Superior temporal gyrus (tissue), 1 donor: Measurements from ENCODE around the gene GOSR1.
"Not testable (repeated sequence)": the region's sequence is repeated elsewhere in the genome, so short reads cannot be mapped to it uniquely, and the experiment has no call there.

Experiments used
- DNase-seq: peaks from one replicate; pipeline ENCODE4 v3.0.0-alpha.2; 2016; ENCODE audit errors: extremely low spot score

The GOSR1 gene

DNA sequence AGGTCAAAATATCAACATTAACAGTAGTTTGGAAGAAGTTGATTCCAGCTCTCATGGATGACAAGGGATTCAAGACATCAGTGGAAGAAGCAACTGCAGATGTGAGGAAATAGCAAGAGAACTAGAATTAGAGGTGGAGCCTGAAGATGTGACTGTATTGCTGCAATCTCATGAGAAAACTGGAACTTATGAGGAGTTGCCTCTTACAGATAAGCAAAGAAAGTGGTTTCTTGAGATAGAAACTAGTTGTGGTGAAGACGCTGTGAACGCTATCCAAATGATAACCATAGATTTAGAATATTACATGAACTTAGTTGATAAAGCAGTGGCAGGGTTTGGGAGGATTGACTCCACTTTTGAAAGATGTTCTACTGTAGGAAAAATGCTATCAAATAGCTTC, 67.8 kb downstream of the GOSR1 start:
- DNase-seq, result no peak

DNA sequence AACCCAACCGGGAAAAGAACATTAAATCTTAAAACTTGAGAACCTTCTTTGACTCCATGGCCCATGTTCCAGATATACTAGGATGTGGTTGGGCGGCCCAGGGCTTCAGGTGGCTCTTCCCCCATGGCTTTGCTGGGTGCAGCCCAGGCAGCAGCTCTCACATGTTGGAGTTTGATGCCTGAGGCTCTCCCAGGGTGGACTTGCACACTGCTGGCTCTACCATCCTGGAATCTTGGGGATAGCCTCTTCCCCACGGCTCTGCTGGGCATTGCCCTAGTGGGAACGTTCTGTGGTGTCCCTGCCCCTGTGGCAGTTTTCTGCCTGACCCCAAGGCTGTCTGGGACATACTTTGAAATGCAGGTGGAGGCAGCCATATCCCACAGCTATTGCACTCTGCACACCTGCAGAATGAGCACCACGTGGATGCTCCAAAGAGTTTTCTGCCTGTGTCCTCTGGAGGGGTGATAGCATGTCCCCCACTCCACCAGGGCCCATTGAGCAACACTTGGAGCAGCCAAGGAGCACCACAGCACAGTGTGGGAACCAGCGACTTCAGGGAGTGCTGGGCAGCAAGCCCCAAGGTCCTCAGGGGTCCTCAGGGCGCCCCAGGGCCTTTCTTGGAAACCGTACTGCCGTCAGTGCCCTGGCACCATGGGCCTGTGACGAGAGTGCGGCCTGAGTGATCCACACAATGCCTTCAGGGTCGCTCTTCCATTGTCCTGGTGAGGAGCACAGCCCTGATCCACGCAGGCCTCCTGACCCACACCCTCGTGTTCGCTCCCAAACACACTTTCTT, 70.8 kb downstream of the GOSR1 start:
- DNase-seq, result no peak

DNA sequence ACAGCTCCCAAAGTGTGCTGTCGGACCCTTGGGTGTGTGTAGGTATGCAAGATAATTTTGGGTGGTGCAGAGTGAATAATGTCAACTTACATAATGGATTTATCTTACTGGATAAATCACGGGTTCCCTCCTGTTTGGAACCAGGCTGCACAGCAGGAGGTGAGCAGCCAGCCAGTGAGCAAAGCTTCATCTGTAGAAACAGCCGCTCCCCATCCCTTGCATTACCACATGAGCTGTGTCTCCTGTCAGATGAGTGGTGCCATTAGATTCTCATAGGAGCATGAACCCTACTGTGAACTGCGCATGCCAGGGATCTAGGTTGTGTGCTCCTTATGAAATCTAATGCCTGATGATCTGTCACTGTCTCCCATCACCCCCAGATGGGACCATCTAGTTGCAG, 72.0 kb downstream of the GOSR1 start:
- DNase-seq, result not testable (repeated sequence)

DNA sequence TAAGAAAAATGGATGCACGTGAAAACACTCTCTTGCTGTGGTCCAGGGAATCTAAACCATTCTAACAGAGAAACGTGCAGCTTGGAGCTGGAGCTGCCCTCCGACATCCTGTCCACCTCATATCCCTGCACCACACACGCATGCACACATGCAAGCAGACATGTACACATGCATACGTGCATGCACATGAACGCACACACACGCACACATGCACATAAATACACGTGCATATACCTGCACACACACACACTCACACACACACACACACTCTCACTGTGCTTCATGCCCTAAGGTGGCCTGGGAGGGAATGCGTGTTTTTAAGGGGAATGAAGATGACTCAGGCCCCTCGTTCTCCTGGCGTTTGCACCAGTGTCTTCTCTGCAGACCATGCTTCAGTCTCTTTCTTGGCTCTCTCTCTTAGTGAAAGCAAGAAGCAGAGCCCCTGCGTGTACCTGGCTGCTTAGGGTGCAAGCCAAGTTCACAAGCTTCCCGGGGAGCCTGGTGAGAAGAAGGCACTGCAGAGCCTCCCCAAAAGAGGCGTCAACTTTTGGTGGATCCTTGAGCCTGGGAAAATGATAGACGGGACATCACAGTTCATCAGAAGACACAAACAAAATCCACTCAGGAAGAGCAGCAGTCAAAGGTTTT, 72.8 kb downstream of the GOSR1 start:
- no peak for DNase-seq

DNA sequence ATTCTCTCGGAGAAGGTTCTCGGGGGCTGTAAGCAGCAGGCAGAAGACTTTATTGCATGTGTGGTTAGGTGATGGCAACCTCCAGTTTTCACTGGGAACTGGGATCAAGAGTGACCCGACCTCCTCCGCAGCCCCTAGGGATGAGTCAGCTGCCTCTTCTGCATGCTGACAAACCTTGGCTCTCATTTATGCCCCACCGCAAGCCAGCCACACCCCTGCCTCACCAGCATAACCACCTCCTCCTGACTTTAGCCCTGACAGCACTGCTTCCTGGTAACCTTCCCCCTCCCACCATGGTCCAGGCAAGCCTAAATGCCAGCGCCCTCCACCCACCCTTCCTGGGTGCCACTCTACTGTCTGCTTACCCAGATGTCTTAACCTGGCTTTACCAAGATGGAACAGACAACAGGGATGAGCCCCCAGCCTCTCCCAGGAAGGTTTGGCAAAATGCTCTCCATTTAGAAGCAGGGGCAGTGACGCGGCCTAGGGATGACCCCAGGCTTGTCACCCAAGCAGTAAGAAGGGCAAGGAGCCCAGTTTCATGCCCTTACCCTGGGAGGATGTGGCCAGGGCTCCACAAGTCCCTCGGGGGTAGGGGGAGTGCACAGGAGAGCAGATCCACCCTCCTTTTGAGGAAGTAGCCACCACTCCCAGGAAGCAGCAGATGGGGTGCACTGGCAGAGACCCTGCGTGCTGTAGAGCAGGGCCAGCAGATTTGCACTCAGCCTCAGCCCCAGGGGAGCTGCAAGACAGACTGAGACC, 73.5 kb downstream of the GOSR1 start:
- DNase-seq, result no peak

DNA sequence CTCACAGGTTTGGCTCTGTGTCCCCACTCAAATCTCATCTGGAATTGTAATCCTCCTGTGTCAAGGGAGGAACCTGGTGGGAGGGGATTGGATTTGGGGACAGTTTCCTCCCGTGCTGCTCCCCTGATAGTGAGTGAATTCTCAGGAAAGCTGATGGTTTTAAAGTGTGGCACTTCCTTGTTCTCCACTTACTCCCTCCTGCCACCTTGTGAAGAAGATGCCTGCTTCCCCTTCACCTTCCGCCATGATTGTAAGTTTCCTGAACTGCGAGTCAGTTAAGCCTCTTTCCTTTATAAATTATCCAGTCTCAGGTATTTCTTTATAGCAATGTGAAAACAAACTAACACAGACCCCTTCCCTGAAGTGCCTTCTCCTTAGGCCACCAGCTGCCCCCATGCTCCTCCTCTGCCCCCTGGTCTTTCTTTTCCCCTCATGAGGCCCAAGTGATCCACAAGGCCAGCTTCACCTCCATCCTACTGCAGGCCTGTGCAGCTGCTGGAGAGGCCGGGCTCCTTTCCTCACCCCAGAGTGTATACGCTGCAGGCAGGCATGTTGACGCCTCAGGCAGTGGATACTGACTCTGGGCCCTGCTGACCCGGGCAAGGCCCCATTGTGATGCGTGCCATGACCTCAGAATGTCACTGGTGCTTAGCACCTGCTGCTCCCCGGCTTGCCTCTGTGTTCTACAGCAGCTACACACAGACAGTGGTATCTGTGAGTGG, 74.2 kb downstream of the GOSR1 start:
- DNase-seq, result not testable (repeated sequence)

DNA sequence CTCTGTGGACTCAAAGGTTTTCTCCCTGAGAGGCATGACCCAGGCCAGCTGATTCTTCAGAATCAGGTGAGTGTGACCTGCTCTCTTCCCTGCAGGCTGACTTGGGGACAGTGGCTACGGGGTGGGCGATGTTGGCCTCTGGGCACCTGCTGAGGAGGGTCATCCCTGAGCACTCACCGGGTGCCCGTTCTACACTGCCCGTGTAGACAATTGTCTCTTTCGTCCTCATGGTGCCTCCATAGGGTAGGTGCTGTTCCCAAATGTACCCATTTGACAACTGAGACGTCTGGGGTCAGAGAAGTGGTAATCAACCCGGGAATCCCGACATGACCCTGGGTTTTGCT, 74.8 kb downstream of the GOSR1 start:
- DNase-seq, result no peak

DNA sequence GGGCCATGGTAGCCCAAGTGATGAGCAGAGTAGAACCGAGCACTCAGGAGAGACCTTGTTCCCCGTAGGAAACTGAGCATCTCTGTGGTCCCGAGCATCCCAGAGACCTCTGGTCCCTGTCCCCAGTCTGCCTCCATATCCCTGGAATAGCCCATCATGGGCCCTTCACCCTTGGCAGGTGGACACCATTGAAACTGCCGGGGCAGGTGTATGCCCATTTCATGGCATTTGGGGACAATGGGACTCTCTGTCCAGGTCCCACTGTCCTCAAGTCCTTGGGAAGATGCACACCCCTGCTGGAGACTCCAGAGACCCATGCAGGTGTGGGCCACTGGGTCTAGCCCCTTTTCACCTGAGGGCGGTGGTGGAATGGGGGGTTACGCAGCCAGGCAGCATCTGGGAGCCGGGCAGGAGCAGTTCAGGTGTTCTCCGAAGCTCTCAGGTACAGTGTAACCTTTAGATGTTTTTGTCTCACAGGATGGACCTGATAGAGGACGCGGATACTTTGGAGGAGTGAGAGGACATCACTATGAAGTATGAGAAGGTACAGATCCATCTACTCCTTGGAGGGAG, 75.9 kb downstream of the GOSR1 start:
- DNase-seq, result no peak

DNA sequence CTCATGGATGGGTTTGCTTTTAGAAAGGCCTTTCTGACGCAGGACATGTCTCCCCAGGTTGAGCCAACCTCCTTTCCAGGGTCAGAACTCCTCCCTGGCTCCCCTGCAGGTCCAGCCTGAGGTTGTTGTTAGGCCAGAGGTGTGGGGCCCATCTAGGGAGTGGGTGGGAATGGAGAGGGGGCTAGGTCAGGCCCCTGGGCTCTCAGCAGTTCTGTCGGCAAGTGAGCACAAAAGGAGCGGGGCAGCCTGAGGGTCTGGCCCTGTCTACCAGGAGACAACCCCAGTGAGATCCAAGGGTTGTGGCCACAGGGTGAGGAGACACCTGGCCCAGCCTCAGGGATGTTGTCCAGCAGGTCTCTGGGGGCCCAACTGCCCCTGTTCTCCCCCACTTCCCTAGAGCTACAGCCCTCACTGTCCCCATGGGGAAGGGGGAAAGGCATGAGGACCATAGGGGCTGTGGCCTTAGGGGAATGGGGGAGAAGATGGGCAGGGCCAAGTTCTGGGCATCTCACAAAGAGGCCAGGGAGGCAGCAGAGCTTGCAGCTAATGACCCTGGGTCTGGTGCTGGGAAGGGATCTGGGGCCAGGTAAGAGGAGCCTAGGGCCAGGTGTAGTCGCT, 76.7 kb downstream of the GOSR1 start:
- not testable (repeated sequence) for DNase-seq

DNA sequence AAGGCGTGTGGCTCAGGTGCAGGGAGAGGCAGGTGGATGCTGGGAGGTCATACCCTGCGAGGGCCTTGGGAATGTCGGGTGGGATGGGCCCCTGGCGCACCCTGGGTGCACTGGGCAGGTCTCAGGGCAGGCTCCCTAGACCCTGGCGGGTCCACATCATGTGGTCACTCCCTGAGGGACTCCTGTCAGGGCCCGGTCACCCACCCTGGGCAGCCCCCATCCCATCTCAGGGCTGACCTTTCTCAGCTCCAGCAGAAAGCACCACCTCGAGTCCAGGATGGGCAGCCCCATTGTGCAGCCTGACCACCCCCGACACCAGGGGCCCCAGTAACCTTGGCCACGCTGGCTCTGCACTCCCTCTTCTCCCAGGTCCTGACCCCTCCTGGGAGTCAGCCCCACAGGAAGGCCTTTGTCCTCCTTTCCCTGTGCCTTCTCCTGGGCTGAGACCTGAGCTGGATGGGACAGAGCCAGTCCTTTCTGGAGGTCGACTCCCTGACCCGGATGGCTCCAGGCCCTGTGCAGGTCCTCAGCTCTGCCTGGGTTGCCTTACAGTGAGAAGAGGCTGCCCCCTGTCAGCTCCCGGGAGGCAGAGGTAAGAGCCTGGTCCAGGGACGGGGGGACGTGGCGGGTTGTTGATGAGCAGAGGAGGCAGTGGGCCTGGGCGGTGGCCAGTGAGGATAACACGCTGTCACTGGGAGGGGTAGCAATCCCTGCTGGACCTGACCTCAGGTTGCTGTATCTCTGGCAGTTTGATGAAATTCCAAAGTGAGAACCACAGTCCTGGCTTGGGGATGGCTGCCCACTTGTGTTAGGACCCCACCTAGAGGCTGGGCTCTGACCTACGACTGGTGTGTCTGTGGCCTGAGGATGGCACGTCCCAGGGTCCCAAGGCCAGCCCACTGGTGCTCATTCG, 77.9 kb downstream of the GOSR1 start:
- DNase-seq, result no peak

DNA sequence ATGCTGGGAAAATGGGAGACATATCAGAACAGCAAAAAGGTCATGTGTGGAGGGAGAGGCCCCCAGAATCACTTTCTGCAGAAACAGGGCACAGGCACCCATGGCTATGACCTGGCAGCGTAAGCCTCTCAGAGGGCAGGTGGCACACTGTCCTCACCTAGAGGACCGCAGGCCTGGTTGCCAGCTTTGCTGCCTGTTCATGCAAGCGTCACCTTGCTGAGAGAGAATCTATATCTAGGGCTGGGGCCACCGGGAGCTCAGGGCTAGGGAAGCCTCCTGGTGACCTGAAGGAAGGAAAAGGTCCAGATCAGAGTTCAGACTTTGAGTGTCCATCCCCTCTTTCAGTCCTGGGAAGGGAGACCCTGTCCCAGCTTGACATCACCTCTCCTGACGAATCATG, 78.7 kb downstream of the GOSR1 start:
- no peak for DNase-seq

DNA sequence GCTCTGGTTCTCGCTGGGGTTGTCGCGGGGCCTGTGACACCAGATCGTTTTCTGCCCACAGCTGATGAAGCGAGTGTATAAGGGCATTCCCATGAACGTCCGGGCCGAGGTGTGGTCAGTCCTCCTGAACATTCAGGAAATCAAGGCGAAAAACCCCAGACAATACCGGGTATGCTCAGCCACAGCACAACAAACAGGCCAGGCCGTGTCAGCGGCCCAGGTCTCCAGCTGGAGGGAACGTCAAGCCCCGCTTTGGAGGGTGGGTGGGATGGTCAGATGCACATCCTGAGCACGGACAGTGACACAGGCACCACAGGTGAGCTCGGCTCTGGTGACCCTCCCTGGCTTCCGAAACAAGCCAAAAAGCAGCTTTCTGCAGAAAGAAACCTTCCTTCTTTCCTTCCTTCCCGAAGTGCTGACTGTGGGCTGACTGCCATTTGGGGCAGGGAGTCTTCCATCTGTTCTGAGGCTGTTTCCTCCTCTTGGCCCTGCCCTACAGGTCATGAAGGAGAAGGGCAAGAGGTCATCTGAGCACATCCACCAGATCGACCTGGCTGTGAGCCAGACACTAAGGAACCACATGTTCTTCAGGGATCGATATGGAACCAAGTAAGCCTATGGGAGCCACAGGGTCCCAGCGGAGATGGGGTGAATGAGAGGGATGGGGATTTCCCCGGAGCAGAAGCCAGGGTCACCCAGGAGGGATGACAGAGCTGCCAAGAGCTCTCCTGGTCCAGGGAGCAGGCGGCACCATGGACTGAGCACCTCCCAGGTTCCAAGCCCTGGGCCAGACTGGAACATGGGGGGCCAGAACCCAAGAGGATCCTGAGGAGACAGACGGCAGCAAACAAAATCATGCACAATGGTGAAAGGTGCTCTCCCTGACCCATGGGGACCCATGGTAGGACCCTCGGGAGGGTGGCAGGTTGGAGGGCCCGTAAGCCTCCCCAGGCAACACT, 79.4 kb downstream of the GOSR1 start:
- DNase-seq, result no peak

DNA sequence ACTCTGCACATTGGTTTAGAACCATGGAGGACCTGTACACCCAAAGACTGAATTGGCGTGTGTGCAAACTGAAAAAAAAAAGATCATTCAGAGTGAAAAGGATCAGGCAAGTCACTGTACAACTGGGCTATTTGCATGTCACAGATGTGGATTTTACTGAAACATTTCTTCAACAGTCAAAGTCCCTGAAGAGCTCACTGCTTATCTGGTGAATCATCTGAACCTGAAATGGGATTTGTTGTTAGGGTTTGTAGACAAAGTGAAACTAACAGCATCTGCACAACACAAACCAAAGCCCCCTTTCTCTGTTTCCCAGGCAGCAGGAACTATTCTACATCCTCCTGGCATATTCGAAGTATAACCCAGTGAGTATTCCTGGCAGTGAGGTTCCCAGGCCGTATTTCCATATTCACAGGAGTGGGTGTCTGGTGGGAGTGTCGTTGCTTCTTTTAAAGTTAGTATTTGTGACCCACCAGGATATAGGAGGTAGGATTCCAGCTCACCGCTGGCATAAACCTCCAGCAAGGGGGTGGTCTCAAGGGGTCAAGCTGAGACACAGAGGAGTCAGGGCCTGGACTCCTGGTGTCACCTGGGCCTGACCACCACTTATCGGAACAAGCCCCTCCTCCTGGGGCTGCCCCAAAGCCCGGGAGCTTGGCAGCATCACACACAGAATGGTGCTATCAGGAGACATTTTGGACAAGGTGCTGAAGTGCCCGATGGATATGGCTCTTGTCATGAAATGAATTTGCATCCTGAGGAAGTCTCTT, 80.9 kb downstream of the GOSR1 start:
- no peak for DNase-seq

DNA sequence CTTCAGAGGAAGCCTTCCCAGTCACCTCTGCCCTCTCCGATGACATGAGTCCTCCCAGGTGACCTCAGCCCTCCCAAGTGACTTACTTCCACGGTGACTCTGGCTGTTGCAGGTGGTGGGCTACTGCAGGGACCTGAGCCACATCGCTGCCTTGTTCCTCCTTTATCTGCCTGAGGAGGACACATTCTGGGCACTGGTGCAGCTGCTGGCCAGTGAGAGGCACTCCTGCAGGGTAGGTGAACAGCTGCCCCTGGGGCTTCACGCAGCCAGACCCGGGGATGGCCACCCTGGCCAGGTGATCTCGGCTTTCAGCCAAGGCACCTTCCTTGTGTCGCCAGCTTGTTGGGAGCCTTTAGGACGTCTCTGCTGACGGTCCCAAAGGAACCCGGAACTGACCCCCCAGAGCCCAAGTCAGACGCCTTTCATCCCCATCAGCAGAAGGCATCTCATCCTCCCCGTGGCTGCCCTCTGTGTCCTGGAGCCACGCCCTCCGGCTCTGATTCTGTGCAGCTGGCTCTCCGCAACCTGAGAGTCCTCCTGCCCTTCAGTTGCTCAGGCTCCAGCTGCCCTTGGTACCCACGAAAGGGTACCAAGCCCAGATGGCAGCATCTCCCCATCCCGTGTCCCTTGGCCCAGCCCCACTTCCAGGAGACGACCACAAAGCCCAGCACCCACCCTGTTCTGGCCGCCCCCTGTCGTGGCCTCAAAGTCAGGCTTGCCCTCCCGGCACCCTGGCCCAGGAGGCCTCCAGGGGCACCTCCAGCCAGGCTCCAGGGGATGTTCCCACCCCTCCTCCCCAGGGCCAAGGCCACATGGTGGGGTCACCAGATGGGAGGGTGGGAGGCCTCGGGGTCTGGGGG, 81.7 kb downstream of the GOSR1 start:
- no peak for DNase-seq

DNA sequence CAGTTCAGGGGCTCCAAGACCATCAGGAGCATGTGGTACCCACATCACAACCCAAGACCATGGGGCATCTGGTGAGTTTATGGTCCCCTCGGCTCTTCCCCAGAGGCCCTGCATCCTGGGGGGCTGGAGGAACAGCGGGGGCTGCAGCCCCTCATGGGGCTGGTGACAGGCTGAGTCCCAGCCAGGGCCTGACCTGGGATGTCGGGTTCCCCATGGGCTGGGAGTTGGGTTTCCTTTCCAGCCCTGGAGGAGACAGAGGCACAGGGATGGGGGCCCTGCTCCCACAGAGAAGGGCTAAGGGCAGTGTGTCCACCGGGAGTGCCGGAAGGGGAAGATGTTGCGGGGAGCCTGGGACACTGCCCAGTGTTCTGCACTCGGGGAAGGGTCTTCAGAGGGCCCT, 82.4 kb downstream of the GOSR1 start:
- no peak for DNase-seq

DNA sequence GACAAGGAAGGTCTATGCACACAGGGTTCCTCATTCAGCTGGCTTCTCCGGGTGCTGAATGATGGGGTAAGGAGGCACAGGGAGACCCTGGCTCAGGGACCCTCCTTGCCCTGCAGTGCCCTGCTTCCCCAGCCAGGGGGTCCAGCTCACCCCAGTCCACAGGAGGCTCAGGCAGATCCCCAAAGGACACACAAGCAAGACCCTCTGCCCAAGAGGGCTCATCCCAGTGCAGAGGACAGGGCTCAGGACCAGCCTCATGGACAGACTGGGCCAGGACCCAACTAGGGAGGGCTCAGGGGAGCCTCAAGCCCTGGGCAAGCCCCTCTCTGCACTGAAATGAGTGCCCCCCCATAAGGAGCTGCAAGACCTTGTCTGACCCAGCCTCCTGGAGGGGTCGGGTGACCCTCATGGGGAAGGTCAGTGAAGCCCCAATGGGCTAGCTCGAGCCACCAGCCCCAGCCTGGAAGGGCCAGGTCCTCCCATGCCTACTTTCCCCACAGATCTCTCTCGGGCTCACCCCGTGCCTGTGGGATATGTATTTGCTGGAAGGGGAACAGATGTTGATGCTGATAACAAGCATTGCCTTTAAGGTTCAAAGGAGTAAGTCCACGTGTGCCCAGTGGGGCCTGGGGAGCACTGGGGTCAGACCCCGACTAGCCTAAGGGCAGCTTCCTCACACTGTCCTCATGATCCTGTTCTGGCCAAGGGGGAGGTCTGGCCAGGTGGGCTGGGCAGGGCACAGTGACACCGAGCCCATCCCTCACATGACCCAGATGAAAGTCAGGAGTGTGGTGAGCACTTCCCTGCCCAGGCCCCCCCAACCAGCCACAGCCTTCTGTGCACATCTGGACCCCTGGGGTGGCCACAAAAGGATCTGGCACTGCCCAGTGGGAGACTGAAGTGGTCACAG, 83.2 kb downstream of the GOSR1 start:
- DNase-seq, result not testable (repeated sequence)
